ENCODE measurements around the gene ADAMTSL3.
"Not testable (repeated sequence)": the region's sequence is repeated elsewhere in the genome, so short reads cannot be mapped to it uniquely, and the experiment has no call there.

DNA sequence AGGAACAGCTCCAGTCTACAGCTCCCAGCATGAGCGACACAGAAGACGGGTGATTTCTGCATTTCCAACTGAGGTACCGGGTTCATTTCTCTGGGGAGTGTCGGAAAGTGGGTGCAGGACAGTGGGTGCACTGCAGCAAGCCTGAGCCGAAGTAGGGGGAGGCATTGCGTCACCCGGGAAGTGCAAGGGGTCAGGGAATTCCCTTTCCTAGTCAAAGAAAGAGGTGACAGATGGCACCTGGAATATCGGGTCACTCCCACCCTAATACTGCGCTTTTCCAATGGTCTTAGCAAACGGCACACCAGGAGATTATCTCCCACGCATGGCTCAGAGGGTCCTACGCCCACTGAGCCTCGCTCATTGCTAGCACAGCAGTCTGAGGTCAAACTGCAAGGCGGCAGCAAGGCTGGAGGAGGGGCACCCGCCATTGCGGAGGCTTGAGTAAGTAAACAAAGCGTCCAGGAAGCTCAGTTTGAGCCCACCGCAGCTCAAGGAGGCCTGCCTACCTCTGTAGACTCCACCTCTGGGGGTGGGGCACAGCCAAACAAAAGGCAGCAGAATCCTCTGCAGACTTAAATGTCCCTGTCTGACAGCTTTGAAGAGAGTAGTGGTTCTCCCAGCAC is 388.6 kb downstream of the ADAMTSL3 start:
- TF ChIP-seq, protein P1, sequence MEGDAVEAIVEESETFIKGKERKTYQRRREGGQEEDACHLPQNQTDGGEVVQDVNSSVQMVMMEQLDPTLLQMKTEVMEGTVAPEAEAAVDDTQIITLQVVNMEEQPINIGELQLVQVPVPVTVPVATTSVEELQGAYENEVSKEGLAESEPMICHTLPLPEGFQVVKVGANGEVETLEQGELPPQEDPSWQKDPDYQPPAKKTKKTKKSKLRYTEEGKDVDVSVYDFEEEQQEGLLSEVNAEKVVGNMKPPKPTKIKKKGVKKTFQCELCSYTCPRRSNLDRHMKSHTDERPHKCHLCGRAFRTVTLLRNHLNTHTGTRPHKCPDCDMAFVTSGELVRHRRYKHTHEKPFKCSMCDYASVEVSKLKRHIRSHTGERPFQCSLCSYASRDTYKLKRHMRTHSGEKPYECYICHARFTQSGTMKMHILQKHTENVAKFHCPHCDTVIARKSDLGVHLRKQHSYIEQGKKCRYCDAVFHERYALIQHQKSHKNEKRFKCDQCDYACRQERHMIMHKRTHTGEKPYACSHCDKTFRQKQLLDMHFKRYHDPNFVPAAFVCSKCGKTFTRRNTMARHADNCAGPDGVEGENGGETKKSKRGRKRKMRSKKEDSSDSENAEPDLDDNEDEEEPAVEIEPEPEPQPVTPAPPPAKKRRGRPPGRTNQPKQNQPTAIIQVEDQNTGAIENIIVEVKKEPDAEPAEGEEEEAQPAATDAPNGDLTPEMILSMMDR (IDR thresholded peaks at IDR 0.05), result not testable (repeated sequence)
- TF ChIP-seq EZH2 (IDR thresholded peaks at IDR 0.05; ENCODE audit: borderline replicate concordance, insufficient read depth, low read depth, low read length, poor library complexity, severe bottlenecking), result not testable (repeated sequence)
